ENCODE data around the gene CRIP1. TPM values are rescaled to one million over a fixed set of nuclear protein-coding genes. Genes with fewer than 3 reads are reported as not detected.
A peak's percentile ranks its signal among the peaks of the same experiment; 100 is the strongest.

CRIP1 gene
- total and polyA plus RNA-seq, 2 donors (not counting 1 experiment from before 2014, with no cell fraction given), result 210 to 563 TPM

- no peak overlapping the region for H3K27ac ChIP-seq (ENCODE audit: low read length in 2 of 2)
- Mint-ChIP-seq H3K9me3 (ENCODE audit: insufficient read depth) (no peaks in the 10 kb centered on the region), H3K4me3 (no peak overlapping the region), H3K27ac (no peak overlapping the region), H3K27me3 (no peaks in the 10 kb centered on the region), H3K4me1 (peaks cover 23% of the 10 kb centered on the region)
- intact Hi-C loops (cut with micrococcal nuclease), result loop anchor here (5.0 to 10.0 kb wide), 2 partner anchors 510 to 878 kb away; no protein-coding TSS in a partner anchor
- H4K20me1 ChIP-seq (ENCODE audit: control insufficient read depth, insufficient read depth, low read length, poor library complexity, severe bottlenecking), result no peaks in the 10 kb centered on the region
- peaks cover 19 to 24% of the 10 kb centered on the region in 2 donors for H3K4me1 ChIP-seq (ENCODE audit: control insufficient read depth in 2 of 2, insufficient read depth in 2 of 2, low read length in 2 of 2)
- no peak overlapping the region for H2AFZ ChIP-seq (ENCODE audit: insufficient read depth, low read depth, low read length, poor library complexity, severe bottlenecking)
- H3K9me3 ChIP-seq (ENCODE audit: control extremely low read depth in 1 of 3, control insufficient read depth in 2 of 3, insufficient read depth in 1 of 3, low read length in 2 of 3), result peaks cover 0 to 13% (median 0%) of the 10 kb centered on the region in 3 donors
- ATAC-seq (ENCODE audit: low read depth) (no peak), DNase-seq (peak; percentile 28)
- CTCF ChIA-PET, result interaction anchor here (1.0 to 2.2 kb wide), 11 partner anchors 7 to 1257 kb away, joined by 3 to 8 read pairs (median 3); no protein-coding TSS in a partner anchor
- no peak overlapping the region for H3K9ac ChIP-seq (ENCODE audit: low read length)
- WGBS (ENCODE audit: insufficient coverage), result 87% methylated on average over 29 of the region's 34 CpGs
- TF ChIP-seq CTCF (IDR thresholded peaks at IDR 0.05), result no peak
- H3K4me2 ChIP-seq (replicated peaks; ENCODE audit: low read depth, low read length, poor library complexity, severe bottlenecking), result no peak overlapping the region
- H3K79me2 ChIP-seq (ENCODE audit: control insufficient read depth, insufficient read depth, low read length), result peaks cover 3% of the 10 kb centered on the region
- H3K27me3 ChIP-seq (replicated peaks in 1 of 4; ENCODE audit: control extremely low read depth in 1 of 4, control insufficient read depth in 3 of 4, insufficient read depth in 4 of 4, low read length in 3 of 4), result peaks cover 0 to 5% (median 0%) of the 10 kb centered on the region in 4 experiments
- POLR2A ChIA-PET, result interaction anchor here (0.7 kb wide), 1 partner anchor 56 kb away, joined by 3 read pairs; no protein-coding TSS in a partner anchor
- H3K4me3 ChIP-seq (ENCODE audit: control extremely low read depth in 1 of 5, extremely low read depth in 1 of 5, insufficient read depth in 1 of 5, low read depth in 2 of 5, low read length in 4 of 5), result no peak overlapping the region
- H3K36me3 ChIP-seq (replicated peaks in 1 of 2; ENCODE audit: control extremely low read depth in 1 of 2, control insufficient read depth in 1 of 2, extremely low read depth in 1 of 2, insufficient read depth in 2 of 2, low read length in 1 of 2), result no peaks in the 10 kb centered on the region
Measured at GRCh38 chr14:105536691-105537579, 50.2 kb downstream of the CRIP1 start.
